Neural crest cell (in vitro differentiated cells): Measurements from ENCODE around the gene PPIG. TPM values are rescaled to one million over a fixed set of nuclear protein-coding genes. Genes with fewer than 3 reads are reported as not detected.
A peak's percentile ranks its signal among the peaks of the same experiment; 100 is the strongest.
"Not testable (repeated sequence)": the region's sequence is repeated elsewhere in the genome, so short reads cannot be mapped to it uniquely, and the experiment has no call there.

Experiments used
- DNase-seq: peaks from one replicate; pipeline ENCODE4 v3.0.0; 2021; ENCODE audit warnings: low read depth, mixed read lengths, low spot score
- H3K27ac Mint-ChIP-seq: one replicate; pipeline ENCODE4 v1.8.0; 2021; ENCODE audit warnings: mild to moderate bottlenecking, mixed read lengths; ENCODE audit not compliant: unreplicated experiment
- H3K27me3 Mint-ChIP-seq: 2 replicates; pipeline ENCODE4 v1.8.0; 2021; ENCODE audit warnings: low read depth, mild to moderate bottlenecking, mixed read lengths
- H3K36me3 Mint-ChIP-seq: 2 replicates; pipeline ENCODE4 v1.8.0; 2021; ENCODE audit warnings: low read depth, mild to moderate bottlenecking, mixed read lengths
- H3K4me1 Mint-ChIP-seq: 2 replicates; pipeline ENCODE4 v1.8.0; 2021; ENCODE audit warnings: mixed read lengths
- H3K4me3 Mint-ChIP-seq: one replicate; pipeline ENCODE4 v1.8.0; 2021; ENCODE audit warnings: mild to moderate bottlenecking, mixed read lengths
- H3K9me3 Mint-ChIP-seq: 2 replicates; pipeline ENCODE4 v1.8.0; 2021; ENCODE audit warnings: mixed read lengths
- total RNA-seq: library from RNA; stranded (reverse); gene quantifications from 2 replicates; pipeline ENCODE4 v1.2.1, GENCODE V29; 2021
- TF ChIP-seq, protein P1 (sequence below): fragments of 200-600 bp; sonication (generic); conservative IDR thresholded peaks from 2 replicates; pipeline ENCODE4 v1.5.0; 2021; ENCODE audit warnings: antibody characterized with exemption, mild to moderate bottlenecking

The PPIG gene
- total RNA-seq, 1 donor from 2014 or later = 70.0 TPM

DNA sequence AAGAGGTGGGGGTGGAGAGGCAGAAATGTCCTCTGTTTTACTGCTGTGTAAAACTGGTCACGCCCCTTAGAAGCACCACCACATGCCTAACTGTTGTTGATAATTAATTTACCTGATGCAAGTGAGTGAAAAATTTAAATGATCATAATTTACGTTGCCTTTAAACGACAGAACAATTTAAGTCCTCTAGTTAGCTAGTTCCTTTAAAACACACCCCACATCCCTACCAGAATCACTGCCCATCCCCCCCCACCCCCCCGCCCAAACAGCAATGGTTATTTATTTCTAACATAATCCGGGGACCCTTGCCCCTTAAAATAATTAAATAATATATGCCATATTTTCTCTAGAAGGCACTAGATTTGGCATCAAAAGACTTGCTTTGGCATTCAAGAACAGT, 633 bp upstream of the PPIG start:
- Mint-ChIP-seq H3K9me3 (peaks cover 9% of the 10 kb centered on the region), H3K27ac (no peak overlapping the region), H3K4me1 (peaks cover 25% of the 10 kb centered on the region), H3K36me3 (peaks cover 14% of the 10 kb centered on the region), H3K27me3 (peaks cover 22% of the 10 kb centered on the region), H3K4me3 (peak overlapping the region; percentile 100)
- DNase-seq = no peak
- TF ChIP-seq, protein P1, sequence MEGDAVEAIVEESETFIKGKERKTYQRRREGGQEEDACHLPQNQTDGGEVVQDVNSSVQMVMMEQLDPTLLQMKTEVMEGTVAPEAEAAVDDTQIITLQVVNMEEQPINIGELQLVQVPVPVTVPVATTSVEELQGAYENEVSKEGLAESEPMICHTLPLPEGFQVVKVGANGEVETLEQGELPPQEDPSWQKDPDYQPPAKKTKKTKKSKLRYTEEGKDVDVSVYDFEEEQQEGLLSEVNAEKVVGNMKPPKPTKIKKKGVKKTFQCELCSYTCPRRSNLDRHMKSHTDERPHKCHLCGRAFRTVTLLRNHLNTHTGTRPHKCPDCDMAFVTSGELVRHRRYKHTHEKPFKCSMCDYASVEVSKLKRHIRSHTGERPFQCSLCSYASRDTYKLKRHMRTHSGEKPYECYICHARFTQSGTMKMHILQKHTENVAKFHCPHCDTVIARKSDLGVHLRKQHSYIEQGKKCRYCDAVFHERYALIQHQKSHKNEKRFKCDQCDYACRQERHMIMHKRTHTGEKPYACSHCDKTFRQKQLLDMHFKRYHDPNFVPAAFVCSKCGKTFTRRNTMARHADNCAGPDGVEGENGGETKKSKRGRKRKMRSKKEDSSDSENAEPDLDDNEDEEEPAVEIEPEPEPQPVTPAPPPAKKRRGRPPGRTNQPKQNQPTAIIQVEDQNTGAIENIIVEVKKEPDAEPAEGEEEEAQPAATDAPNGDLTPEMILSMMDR = no peak

DNA sequence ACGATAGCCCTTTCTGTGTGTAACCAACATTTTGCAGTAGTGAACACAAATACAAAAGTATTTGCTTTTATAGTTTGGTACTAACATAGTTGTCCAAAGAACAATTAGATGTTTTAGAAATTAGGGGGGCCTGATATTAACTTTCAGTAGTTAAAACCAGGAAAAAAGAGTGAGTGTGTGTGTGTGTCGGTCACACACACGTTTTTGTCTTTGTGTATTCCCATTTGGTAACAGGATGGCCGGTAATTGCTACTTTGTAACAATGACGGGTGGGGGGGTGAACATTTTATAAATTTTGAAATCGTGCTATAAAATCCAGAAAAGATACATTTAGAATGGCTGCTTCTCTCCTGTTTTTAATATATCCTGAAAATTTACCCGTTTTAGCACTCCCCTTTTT, 1.5 kb downstream of the PPIG start:
- DNase-seq = no peak

DNA sequence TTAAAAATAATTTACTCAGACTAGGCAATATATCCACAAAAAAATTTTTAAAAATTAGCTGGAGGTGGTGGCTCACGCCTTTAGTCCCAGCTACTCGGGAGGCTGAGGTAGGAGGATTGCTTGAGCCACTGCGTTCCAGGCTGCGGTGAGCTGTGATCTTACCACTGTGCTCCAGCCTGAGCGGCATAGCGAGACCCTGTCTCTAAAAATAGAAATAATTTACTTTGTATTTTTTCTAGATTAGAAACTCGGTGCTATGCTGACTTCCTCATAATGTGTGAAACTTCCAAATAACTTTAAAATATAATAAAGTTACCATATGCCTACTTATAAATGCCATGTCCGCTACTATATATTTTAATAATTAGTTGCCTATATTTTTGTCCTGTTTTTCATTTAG, 6.7 kb downstream of the PPIG start:
- H3K27ac Mint-ChIP-seq = no peak overlapping the region
- peaks cover 3% of the 10 kb centered on the region for H3K9me3 Mint-ChIP-seq
- H3K27me3 Mint-ChIP-seq = no peaks in the 10 kb centered on the region
- peaks cover 5% of the 10 kb centered on the region for H3K36me3 Mint-ChIP-seq
- H3K4me1 Mint-ChIP-seq = peaks cover 18% of the 10 kb centered on the region
- H3K4me3 Mint-ChIP-seq = no peak overlapping the region
- TF ChIP-seq, protein P1 = no peak
- no peak for DNase-seq

More for the DNA sequence above, 1.5 kb downstream of the PPIG start:
- TF ChIP-seq, protein P1 = no peak
- peaks cover 12% of the 10 kb centered on the region for H3K9me3 Mint-ChIP-seq
- H3K27ac Mint-ChIP-seq = peak overlapping the region; percentile 100
- H3K4me3 Mint-ChIP-seq = peak overlapping the region; percentile 100
- H3K27me3 Mint-ChIP-seq = peaks cover 5% of the 10 kb centered on the region
- peaks cover 19% of the 10 kb centered on the region for H3K36me3 Mint-ChIP-seq
- peaks cover 32% of the 10 kb centered on the region for H3K4me1 Mint-ChIP-seq

GRCh38 chr2:169596546-169596945, 12.4 kb downstream of the PPIG start:
- not testable (repeated sequence) for H3K27me3 Mint-ChIP-seq, DNase-seq, H3K9me3 Mint-ChIP-seq, H3K4me3 Mint-ChIP-seq, H3K36me3 Mint-ChIP-seq, H3K4me1 Mint-ChIP-seq, H3K27ac Mint-ChIP-seq

GRCh38 chr2:169598982-169599381, 14.8 kb downstream of the PPIG start:
- Mint-ChIP-seq H3K36me3 (no peaks in the 10 kb centered on the region), H3K9me3 (no peaks in the 10 kb centered on the region), H3K4me1 (no peaks in the 10 kb centered on the region), H3K4me3 (no peak overlapping the region), H3K27ac (no peak overlapping the region), H3K27me3 (no peaks in the 10 kb centered on the region)
- DNase-seq = no peak
- TF ChIP-seq, protein P1 = no peak

DNA sequence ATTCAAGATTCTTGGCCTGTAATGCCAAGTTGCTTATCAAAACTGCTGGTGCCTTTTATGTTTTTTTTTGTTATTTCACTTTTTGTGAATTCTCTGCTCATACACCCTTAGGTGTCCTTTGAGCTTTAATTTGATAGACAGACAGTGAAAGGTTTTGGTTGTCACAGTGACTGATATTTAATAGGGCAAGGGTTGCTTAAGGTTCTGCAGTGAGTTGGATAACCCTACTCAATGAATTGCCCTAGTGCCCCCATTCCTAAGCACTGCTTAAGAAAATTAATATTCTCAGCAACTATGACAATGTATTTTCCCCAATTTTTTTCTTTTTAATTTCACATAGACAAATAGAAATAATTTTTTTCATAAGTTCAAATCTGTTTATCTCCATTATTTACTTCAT, 15.4 kb downstream of the PPIG start:
- no peaks in the 10 kb centered on the region for H3K9me3 Mint-ChIP-seq
- DNase-seq = no peak
- no peaks in the 10 kb centered on the region for H3K4me1 Mint-ChIP-seq
- H3K27ac Mint-ChIP-seq = no peak overlapping the region
- H3K4me3 Mint-ChIP-seq = no peak overlapping the region
- no peaks in the 10 kb centered on the region for H3K36me3 Mint-ChIP-seq
- TF ChIP-seq, protein P1 = no peak
- H3K27me3 Mint-ChIP-seq = no peaks in the 10 kb centered on the region
